ENCODE data around the gene IL27RA. TPM values are rescaled to one million over a fixed set of nuclear protein-coding genes. Genes with fewer than 3 reads are reported as not detected.
"Not testable (repeated sequence)": the region's sequence is repeated elsewhere in the genome, so short reads cannot be mapped to it uniquely, and the experiment has no call there.

The IL27RA gene
- total RNA-seq, 1 experiment from 2014 or later: 14.2 TPM

GRCh38 chr19:14048443-14049153, 17.0 kb downstream of the IL27RA start:
- Histone ChIP-seq H3K27me3 (ENCODE audit: low read length) (no peaks in the 10 kb centered on the region), H3K4me1 (ENCODE audit: insufficient read depth, low read length) (no peaks in the 10 kb centered on the region), H3F3A (ENCODE audit: low read length, unreplicated experiment) (no peaks in the 10 kb centered on the region), H3K9me3 (ENCODE audit: low read length) (peaks cover 4% of the 10 kb centered on the region; the same call in 1 of the 2 replicates), H3K9me2 (replicated peaks; ENCODE audit: low read length) (no peaks in the 10 kb centered on the region), H4K20me1 (ENCODE audit: low read length) (no peaks in the 10 kb centered on the region), H2AFZ (ENCODE audit: low read length) (no peak overlapping the region), H3K9ac (ENCODE audit: low read length) (no peak overlapping the region), H3K79me2 (ENCODE audit: low read length) (no peaks in the 10 kb centered on the region), H3K27ac (ENCODE audit: low read length) (no peak overlapping the region), H3K36me3 (ENCODE audit: low read depth, low read length) (peaks cover 6% of the 10 kb centered on the region), H3K4me3 (ENCODE audit: low read length) (no peak overlapping the region), H3K4me2 (ENCODE audit: low read length) (no peak overlapping the region)
- BruUV-seq (replicated peaks): no TSS peak
- TF ChIP-seq EZH2 (IDR thresholded peaks at IDR 0.05; ENCODE audit: low read length, unreplicated experiment) (no peak), EZH2phosphoT487 (IDR thresholded peaks at IDR 0.05; ENCODE audit: borderline replicate concordance, low read length) (no peak), CTCF (conservative IDR thresholded peaks at IDR 0.05; ENCODE audit: low read depth, low read length) (peak; percentile 97)
- peak; percentile 60 for DNase-seq
- intact Hi-C loops (cut with micrococcal nuclease): no loop called here
- ChIA-PET CTCF (interaction anchor here (0.9 kb wide), 1 partner anchor 26 kb away, joined by 3 read pairs; no protein-coding TSS in a partner anchor), POLR2A (ENCODE audit: unreplicated experiment) (no interaction called here)
- ATAC-seq: peak; percentile 67

- H3K4me1 ChIP-seq (ENCODE audit: insufficient read depth, low read length): no peaks in the 10 kb centered on the region
- ATAC-seq (no peak), DNase-seq (no peak)
- H4K20me1 ChIP-seq (ENCODE audit: low read length): no peaks in the 10 kb centered on the region
- no peak overlapping the region for H3K4me2 ChIP-seq (ENCODE audit: low read length)
- intact Hi-C loops (cut with micrococcal nuclease): no loop called here
- no peak overlapping the region for H3K27ac ChIP-seq (ENCODE audit: low read length)
- no peaks in the 10 kb centered on the region for H3K9me2 ChIP-seq (replicated peaks; ENCODE audit: low read length)
- no TSS peak for BruUV-seq (replicated peaks)
- H3K4me3 ChIP-seq (ENCODE audit: low read length): no peak overlapping the region
- TF ChIP-seq EZH2 (IDR thresholded peaks at IDR 0.05; ENCODE audit: low read length, unreplicated experiment) (no peak), CTCF (conservative IDR thresholded peaks at IDR 0.05; ENCODE audit: low read depth, low read length) (no peak), EZH2phosphoT487 (IDR thresholded peaks at IDR 0.05; ENCODE audit: borderline replicate concordance, low read length) (no peak)
- no peak overlapping the region for H3K9ac ChIP-seq (ENCODE audit: low read length)
- CTCF ChIA-PET: no interaction called here
- no peaks in the 10 kb centered on the region for H3F3A ChIP-seq (ENCODE audit: low read length, unreplicated experiment)
- H3K9me3 ChIP-seq (ENCODE audit: low read length): peaks cover 4% of the 10 kb centered on the region; the same call in 1 of the 2 replicates
- no peaks in the 10 kb centered on the region for H3K79me2 ChIP-seq (ENCODE audit: low read length)
- POLR2A ChIA-PET (ENCODE audit: unreplicated experiment): no interaction called here
- peaks cover 6% of the 10 kb centered on the region for H3K36me3 ChIP-seq (ENCODE audit: low read depth, low read length)
- no peaks in the 10 kb centered on the region for H3K27me3 ChIP-seq (ENCODE audit: low read length)
- H2AFZ ChIP-seq (ENCODE audit: low read length): no peak overlapping the region
Observed at GRCh38 chr19:14050512-14050911, 18.9 kb downstream of the IL27RA start.

GRCh38 chr19:14050961-14051360, 19.4 kb downstream of the IL27RA start:
- H3K79me2 ChIP-seq (ENCODE audit: low read length); H3K4me3 ChIP-seq (ENCODE audit: low read length); H3K27me3 ChIP-seq (ENCODE audit: low read length); H3K4me1 ChIP-seq (ENCODE audit: insufficient read depth, low read length); H3F3A ChIP-seq (ENCODE audit: low read length, unreplicated experiment); ATAC-seq; H3K36me3 ChIP-seq (ENCODE audit: low read depth, low read length); H4K20me1 ChIP-seq (ENCODE audit: low read length); H2AFZ ChIP-seq (ENCODE audit: low read length); H3K9me2 ChIP-seq (replicated peaks; ENCODE audit: low read length); intact Hi-C loops (cut with micrococcal nuclease); BruUV-seq (replicated peaks); H3K27ac ChIP-seq (ENCODE audit: low read length); H3K9ac ChIP-seq (ENCODE audit: low read length); POLR2A ChIA-PET (ENCODE audit: unreplicated experiment); DNase-seq; CTCF ChIA-PET; H3K9me3 ChIP-seq (ENCODE audit: low read length); H3K4me2 ChIP-seq (ENCODE audit: low read length): not testable (repeated sequence)
